NCI-H1694 treated with DMSO at 0.1 percent for 48 hours (cell line): ENCODE results near the gene LAMA2.

Source experiments
- DNase-seq: peaks from one replicate; lab custom pipeline; 2025; lab: John Stamatoyannopoulos, UW

The LAMA2 gene

DNA sequence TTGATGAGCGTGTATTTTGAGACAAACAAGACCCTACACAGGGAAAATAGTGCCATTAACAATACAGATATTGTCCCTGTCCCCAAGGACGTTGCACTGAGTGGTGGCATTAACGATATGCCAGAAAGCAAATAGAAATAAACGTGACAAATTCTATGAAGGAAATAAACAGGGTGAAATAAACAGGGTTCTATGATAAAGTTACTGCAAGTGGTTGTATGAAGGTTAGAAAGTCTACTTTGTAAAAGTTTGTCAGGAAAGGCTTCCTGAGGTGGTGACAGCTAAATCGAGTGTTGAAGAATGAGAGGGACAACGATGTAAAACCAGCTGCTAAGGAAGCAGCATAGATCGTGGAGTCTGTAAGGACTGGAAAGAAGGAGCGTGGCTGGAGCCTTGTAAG lies 380.2 kb downstream of the LAMA2 start:
- DNase-seq, result no peak

DNA sequence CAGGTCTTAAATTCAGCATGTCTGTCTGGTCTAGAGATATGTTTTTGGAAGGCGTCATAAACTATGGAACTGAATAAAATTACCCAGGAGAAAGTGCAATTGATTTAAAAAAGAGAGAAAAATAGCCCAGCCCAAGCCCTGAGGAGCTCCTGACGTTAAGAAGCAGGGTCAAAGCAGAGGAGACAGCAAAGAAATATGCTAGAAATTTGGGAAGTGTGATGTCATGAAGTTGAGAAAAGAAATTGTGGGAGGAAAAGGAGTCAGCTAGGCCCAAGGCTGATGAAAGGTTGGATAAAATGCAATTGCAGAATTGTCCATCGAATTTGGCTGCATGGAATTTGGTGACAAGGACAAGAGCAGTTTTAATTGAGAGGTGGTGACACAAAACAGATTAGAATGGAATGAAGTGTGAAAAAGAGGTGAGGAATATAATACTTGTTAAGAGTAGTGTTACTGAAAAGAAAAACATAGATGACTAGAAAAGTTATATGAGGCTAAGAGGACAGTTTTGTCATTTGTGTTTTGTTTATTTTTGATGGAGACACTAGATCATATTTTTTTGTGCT lies 381.6 kb downstream of the LAMA2 start:
- DNase-seq, result no peak

GRCh38 chr6:129267028-129267427 lies 384.1 kb downstream of the LAMA2 start:
- DNase-seq, result no peak

GRCh38 chr6:129269076-129269475 lies 386.1 kb downstream of the LAMA2 start:
- DNase-seq, result no peak

DNA sequence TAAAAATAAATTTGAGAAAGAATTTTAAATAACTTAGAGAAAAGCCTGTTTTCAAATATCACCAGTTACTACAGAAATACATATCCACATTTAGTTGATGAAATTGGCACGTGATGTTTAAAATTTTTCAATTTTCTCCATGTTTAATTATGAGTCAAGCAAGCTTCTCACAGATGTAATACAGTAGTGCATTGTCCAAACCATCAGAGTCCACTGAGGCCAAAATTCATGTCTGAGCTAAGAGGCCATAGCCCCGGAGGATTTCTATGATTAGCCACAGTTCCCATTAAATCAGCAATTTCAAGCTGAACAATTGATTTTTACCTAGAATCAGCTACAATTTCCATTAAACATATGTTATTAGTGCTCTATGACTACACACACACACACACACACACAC lies 387.0 kb downstream of the LAMA2 start:
- no peak for DNase-seq

GRCh38 chr6:129270450-129270849 lies 387.5 kb downstream of the LAMA2 start:
- DNase-seq, result no peak

DNA sequence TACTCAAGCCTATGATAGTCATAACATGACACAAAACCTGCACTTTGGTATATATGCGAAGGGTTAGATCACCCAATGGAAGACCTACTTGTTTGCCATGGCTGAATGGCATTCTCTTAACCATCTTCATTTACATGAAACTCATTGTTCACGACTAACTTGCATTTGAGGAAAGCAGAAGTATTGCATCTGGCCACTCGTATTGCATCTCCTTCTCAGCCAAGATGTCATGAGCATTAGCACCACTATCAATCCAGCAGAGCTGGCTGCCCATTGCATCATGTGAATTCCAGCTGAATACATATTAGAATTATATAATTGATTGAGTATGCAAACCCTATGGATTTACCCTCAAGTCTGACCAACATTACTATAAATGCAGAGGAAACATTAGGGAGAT lies 390.2 kb downstream of the LAMA2 start:
- DNase-seq, result no peak

DNA sequence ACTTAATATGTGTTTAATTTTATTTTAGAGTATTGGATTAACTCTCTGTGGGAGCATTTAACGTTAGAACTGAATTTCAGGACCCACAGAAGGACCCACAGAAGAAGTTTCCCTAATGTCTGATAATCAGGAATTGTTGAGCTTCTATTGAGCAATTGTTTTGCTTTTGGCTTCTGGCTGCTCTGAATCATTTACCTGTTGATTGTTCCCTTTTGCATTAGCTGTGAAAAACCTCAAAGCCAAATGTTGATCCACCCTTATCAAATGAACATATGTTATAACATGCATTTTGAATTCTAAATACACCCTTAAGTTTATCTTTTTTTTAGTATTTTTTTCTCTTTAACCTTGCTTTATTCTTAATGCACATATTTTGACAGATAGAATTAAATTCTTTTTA lies 393.5 kb downstream of the LAMA2 start:
- DNase-seq, result no peak

- no peak for DNase-seq
Observed at GRCh38 chr6:129276986-129277385, 394.0 kb downstream of the LAMA2 start.

- DNase-seq, result no peak
Observed at GRCh38 chr6:129279343-129280292, 396.7 kb downstream of the LAMA2 start.

GRCh38 chr6:129280293-129280644 lies 397.3 kb downstream of the LAMA2 start:
- no peak for DNase-seq

GRCh38 chr6:129280749-129281148 lies 397.8 kb downstream of the LAMA2 start:
- DNase-seq, result no peak

DNA sequence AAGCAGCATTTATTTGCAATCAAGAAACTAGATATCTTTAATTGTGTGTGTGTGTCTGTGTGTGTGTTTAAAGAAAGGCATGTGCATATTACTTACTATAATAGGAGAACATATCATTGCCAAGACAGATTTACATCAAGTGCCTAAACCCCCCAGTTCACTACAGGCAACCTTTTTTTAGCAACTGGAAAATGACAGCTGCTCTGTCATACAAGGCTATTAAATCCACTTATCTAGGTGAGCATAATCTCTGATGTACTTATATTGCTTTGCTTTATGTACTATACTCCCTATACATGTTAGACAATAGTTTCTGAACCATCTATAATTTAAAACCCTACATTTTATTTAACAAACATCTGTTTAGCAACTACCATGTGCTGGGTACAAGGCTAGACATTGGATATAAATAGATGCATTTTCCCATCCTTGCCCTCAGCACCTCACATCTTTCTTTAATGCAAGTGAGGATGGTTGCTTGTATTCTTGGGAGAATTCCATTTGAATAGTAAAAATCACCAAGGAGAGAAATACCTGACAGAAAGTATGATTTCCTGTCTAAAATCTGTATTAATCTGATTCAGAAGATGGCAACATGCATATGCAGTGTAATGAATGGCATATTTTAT lies 398.3 kb downstream of the LAMA2 start:
- no peak for DNase-seq

DNA sequence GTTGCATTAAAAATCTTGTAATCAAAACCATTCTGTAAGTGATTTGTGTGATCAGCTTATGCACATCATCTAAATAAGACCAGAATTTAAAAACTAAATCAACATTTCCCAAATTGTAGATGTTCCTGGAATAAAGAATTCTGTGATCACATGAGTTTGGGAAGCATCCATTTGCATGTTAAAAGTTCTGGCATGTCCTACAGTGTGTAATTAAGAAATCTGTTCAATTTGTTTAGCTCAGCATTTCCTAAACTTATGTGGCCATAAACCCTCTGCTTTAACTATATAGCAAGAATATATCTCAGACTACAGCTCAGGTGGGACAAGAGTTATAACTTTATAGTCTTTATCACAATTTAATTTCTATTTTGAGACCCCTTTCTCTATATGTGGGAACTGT lies 399.1 kb downstream of the LAMA2 start:
- no peak for DNase-seq

DNA sequence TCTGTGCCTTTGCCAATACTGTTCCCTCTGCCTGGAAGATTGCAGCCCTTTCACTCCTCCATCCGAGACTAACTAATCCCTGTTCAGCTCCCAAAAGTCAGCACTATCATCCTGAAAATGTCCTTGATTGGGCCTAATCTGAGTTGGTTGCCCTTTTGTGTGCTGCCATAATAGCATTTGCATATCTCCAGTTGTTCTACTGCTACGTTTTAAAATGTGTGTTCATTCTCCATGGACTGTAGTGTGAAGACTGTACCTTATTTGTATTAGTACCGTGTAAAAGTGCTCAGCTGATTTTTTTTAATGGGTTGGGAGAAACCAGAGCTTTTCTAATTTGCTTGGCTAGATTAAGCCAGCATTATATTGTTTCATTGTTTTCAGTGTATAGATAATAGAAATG lies 401.3 kb downstream of the LAMA2 start:
- no peak for DNase-seq

DNA sequence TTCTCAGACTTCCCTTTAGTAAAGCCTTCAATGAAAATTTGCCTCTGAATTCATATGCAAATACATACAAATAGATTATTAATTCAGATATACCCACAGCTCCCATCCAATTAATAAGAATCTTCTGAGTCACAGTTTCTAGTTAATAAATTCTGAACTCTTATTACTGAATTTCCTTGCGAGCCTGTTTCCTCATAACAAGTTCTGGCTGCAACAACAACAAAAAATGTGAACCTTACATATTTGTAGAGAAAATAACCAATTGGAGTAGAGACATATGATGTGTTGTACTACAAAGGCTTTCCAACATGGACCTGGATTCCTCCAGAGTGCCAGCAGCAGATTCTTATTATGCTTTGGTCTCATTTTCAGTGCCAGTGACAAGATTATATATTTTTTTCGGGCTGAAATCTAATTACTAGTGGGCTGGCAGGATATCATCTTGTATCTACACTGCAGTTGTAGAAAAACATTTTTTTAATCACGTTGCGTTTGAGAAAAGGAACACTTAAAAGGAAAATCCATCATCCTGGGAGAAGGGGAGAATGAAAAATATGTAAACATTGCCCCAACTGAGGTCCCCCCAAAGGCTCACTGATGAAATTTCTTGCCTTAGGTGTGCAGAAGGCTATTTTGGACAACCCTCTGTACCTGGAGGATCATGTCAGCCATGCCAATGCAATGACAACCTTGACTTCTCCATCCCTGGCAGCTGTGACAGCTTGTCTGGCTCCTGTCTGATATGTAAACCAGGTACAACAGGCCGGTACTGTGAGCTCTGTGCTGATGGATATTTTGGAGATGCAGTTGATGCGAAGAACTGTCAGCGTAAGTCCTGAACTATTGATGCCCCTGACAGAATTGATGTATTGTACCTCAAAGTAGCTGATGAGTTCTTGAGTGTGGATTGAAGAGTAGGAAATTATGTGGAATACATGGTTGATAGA lies 404.6 kb downstream of the LAMA2 start:
- DNase-seq, result no peak

- DNase-seq, result no peak
Observed at GRCh38 chr6:129289442-129289841, 406.5 kb downstream of the LAMA2 start.

- DNase-seq, result no peak
Observed at GRCh38 chr6:129292836-129293235, 409.9 kb downstream of the LAMA2 start.

GRCh38 chr6:129297592-129297991 lies 414.7 kb downstream of the LAMA2 start:
- no peak for DNase-seq

DNA sequence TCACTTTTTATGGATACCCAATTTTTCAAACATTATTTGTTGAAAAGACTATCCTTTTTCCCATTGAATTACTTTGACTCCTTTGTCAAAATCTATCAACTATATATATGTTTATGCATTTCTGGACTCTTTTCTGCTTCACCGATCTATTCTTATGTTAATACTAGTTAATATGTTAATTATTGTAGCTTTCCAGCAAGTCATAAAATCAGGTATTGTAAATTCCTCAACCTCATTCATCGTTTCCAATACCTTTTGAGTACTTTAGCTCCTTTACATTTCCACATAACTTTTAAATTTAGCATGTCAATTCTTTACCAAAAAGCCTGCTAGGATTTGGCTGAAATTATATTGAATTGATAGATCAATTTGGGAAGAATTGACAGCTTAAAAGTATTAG lies 419.7 kb downstream of the LAMA2 start:
- DNase-seq, result no peak

- DNase-seq, result no peak
Observed at GRCh38 chr6:129306826-129307225, 423.9 kb downstream of the LAMA2 start.

GRCh38 chr6:129307845-129308244 lies 424.9 kb downstream of the LAMA2 start:
- no peak for DNase-seq
